GM21526 (cell line): ENCODE data around the gene C2CD2.

Experiments
- ATAC-seq: cut with Tn5 transposase; IDR thresholded peaks from one replicate; pipeline ENCODE4 v1.9.1; 2021; ENCODE audit warnings: moderate library complexity; ENCODE audit not compliant: unreplicated experiment, low FRiP score

C2CD2 gene

GRCh38 chr21:41852151-41852928 lies 101.5 kb downstream of the C2CD2 start:
- ATAC-seq: no peak

GRCh38 chr21:41851090-41851790 lies 102.6 kb downstream of the C2CD2 start:
- no peak for ATAC-seq

GRCh38 chr21:41850085-41850484 lies 103.7 kb downstream of the C2CD2 start:
- no peak for ATAC-seq

GRCh38 chr21:41848958-41849580 lies 104.7 kb downstream of the C2CD2 start:
- ATAC-seq: no peak

- ATAC-seq: no peak
Measured at GRCh38 chr21:41848533-41848932, 105.3 kb downstream of the C2CD2 start.

GRCh38 chr21:41847066-41847804 lies 106.6 kb downstream of the C2CD2 start:
- ATAC-seq: no peak

GRCh38 chr21:41846536-41846935 lies 107.3 kb downstream of the C2CD2 start:
- ATAC-seq: no peak

- ATAC-seq: no peak
Measured at GRCh38 chr21:41846033-41846317, 107.8 kb downstream of the C2CD2 start.

GRCh38 chr21:41845310-41846032 lies 108.3 kb downstream of the C2CD2 start:
- no peak for ATAC-seq

GRCh38 chr21:41843584-41843983 lies 110.2 kb downstream of the C2CD2 start:
- ATAC-seq: no peak

GRCh38 chr21:41840880-41841279 lies 112.9 kb downstream of the C2CD2 start:
- no peak for ATAC-seq

GRCh38 chr21:41839387-41840000 lies 114.3 kb downstream of the C2CD2 start:
- ATAC-seq: no peak

GRCh38 chr21:41837756-41838297 lies 116.0 kb downstream of the C2CD2 start:
- ATAC-seq: no peak

GRCh38 chr21:41836166-41837015 lies 117.4 kb downstream of the C2CD2 start:
- ATAC-seq: no peak

- no peak for ATAC-seq
Measured at GRCh38 chr21:41835711-41836154, 118.1 kb downstream of the C2CD2 start.
